Activated naive CD4-positive, alpha-beta T cell treated with anti-CD3 and anti-CD28 coated beads, Interleukin-2, amount 50 U/mL, for 72 hours (primary cell): Measurements from ENCODE around the gene GNB2. TPM values are rescaled to one million over a fixed set of nuclear protein-coding genes. Genes with fewer than 3 reads are reported as not detected.

ENCODE experiments used
- ATAC-seq, 2 donors: fragments of 150-1000 bp; cut with Tn5 transposase; 2 replicates each; pipeline ENCODE4 v1.10.0; 2021; ENCODE audit warnings: mild to moderate bottlenecking in 2 of 2, moderate library complexity in 2 of 2
- DNase-seq, 2 donors: peaks; one replicate each; pipeline ENCODE4 v3.0.0; 2021 to 2022; ENCODE audit warnings: low spot score in 2 of 2
- H3K27ac Mint-ChIP-seq, 2 donors: one replicate each; pipeline ENCODE4 v1.8.0; 2022; ENCODE audit warnings: mild to moderate bottlenecking in 2 of 2, mixed read lengths in 2 of 2
- H3K36me3 Mint-ChIP-seq, 2 donors: one replicate each; pipeline ENCODE4 v1.8.0; 2022; ENCODE audit warnings: mixed read lengths in 2 of 2
- H3K9me3 Mint-ChIP-seq, 2 donors: one replicate each; pipeline ENCODE4 v1.8.0; 2022; ENCODE audit warnings: mixed read lengths in 2 of 2
- total RNA-seq, 2 donors: library from RNA; stranded (reverse); gene quantifications; one replicate each; pipeline ENCODE4 v1.2.3, GENCODE V29; 2022

Gene GNB2
- total RNA-seq, 2 donors from 2014 or later: 213 to 239 TPM

DNA sequence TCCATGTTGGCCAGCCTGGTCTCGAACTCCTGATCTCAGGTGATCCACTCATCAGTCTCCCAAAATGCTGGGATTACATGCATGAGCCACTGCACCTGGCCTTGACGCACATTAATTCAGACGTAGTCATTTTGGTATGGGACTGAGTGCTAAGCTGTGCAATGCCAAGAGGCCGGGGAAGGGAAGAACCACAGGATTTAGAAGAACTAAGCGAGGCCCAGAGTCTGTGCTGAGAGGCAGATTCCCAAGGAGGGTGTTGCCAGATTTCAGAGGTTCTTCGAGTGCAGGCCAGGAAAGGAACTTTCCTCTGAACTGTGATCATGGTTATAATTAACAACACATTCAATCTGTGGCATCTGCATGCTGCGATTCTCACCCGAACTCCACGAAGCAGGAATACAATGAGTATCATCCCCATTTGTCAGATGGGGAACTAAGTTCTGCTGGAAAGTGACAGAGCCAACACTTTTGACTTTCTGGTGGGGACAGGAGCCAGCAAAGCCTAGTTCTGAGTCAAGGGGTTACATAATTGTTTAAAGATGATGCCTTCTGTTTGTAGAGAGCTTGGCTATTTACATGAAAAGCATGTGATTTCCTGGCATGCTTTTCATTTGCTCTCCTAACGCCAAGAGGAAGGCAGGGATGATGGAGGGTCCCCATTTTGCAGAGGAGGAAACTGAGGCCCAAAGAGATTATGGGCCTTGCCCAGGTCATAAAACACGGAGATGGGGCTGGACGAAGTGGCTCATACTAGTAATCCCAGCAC is 53.6 kb downstream of the GNB2 start:
- DNase-seq (peak in 1 of 2 donors; percentile 1), ATAC-seq (no peak)
- H3K27ac Mint-ChIP-seq: peak overlapping the region in 1 of 2 donors; percentile 55
- H3K36me3 Mint-ChIP-seq: no peaks in the 10 kb centered on the region
- no peaks in the 10 kb centered on the region for H3K9me3 Mint-ChIP-seq

DNA sequence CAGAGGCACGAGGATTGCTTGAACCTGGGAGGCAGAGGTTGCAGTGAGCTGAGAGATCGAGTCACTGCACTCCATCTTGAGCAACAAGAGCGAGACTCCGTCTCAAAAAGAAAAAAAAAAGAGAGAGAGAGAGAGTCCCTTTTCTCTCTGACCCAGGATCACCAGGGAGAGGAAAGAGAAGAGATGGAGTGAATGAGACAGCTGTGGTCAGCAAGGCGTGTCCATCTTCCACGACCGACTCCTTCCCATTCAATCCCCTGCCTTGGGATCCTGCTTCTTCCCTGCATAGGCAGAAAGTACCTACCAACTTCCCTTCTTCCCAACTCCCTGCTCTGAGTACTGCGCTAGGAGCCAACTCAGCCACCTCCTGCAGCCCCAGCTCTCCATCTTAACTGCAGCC is 54.7 kb downstream of the GNB2 start:
- DNase-seq (peak in 1 of 2 donors; percentile 0), ATAC-seq (no peak)
- no peaks in the 10 kb centered on the region for H3K36me3 Mint-ChIP-seq
- no peak overlapping the region for H3K27ac Mint-ChIP-seq
- no peaks in the 10 kb centered on the region for H3K9me3 Mint-ChIP-seq

Other genes starting within 250 kb of the GNB2 start
- gene ZCWPW1, start 245.0 kb upstream of the GNB2 start, total RNA-seq: 1 to 10 TPM; 3.4 to 5.6 TPM
- 10 to 100 TPM; 53.0 to 83.5 TPM for gene MEPCE, start 243.9 kb upstream of the GNB2 start, total RNA-seq
- 10 to 100 TPM; 38.7 to 52.5 TPM for gene PPP1R35, start 237.2 kb upstream of the GNB2 start, total RNA-seq
- 1 to 10 TPM; 7.7 to 9.9 TPM for gene SPACDR, start 209.5 kb upstream of the GNB2 start, total RNA-seq
- 10 to 100 TPM; 96.2 to 99.9 TPM for gene TSC22D4, start 194.5 kb upstream of the GNB2 start, total RNA-seq
- 1 to 10 TPM in 1 of 2 donors, under 1 TPM in 1; 0.89 to 1.0 TPM for gene NYAP1, start 189.8 kb upstream of the GNB2 start, total RNA-seq
- gene AGFG2, start 134.5 kb upstream of the GNB2 start, total RNA-seq: 10 to 100 TPM; 47.3 to 59.9 TPM
- 10 to 100 TPM; 10.6 to 26.0 TPM for gene SAP25, start 99.8 kb upstream of the GNB2 start, total RNA-seq
- gene LRCH4, start 87.6 kb upstream of the GNB2 start, total RNA-seq: 100 to 1,000 TPM in 1 of 2 donors, 10 to 100 TPM in 1; 76.2 to 178 TPM
- gene FBXO24, start 87.4 kb upstream of the GNB2 start, total RNA-seq: 1 to 10 TPM; 1.9 to 4.0 TPM
- gene PCOLCE, start 71.4 kb upstream of the GNB2 start, total RNA-seq: 10 to 100 TPM; 14.8 to 19.6 TPM
- gene MOSPD3, start 61.2 kb upstream of the GNB2 start, total RNA-seq: 10 to 100 TPM; 20.7 to 28.0 TPM
- gene TFR2, start 32.2 kb upstream of the GNB2 start, total RNA-seq: 10 to 100 TPM; 13.1 to 19.1 TPM
- not detected for gene ACTL6B, start 17.3 kb upstream of the GNB2 start, total RNA-seq
- gene GIGYF1, start 20.5 kb downstream of the GNB2 start, total RNA-seq: 10 to 100 TPM; 47.2 to 58.4 TPM
- gene POP7, start 32.4 kb downstream of the GNB2 start, total RNA-seq: 10 to 100 TPM; 37.3 to 47.5 TPM
- not detected for gene EPO, start 46.7 kb downstream of the GNB2 start, total RNA-seq
- gene ZAN, start 59.9 kb downstream of the GNB2 start, total RNA-seq: not detected
- gene EPHB4, start 153.8 kb downstream of the GNB2 start, total RNA-seq: 10 to 100 TPM in 1 of 2 donors, 1 to 10 TPM in 1; 3.7 to 11.1 TPM
- gene SLC12A9, start 179.0 kb downstream of the GNB2 start, total RNA-seq: 10 to 100 TPM; 16.7 to 27.7 TPM
- 10 to 100 TPM; 34.4 to 39.2 TPM for gene TRIP6, start 193.6 kb downstream of the GNB2 start, total RNA-seq
- gene SRRT, start 201.4 kb downstream of the GNB2 start, total RNA-seq: 100 to 1,000 TPM; 205 to 242 TPM
- 1 to 10 TPM in 1 of 2 donors, under 1 TPM in 1; 0.77 to 2.4 TPM for gene UFSP1, start 216.0 kb downstream of the GNB2 start, total RNA-seq
- under 1 TPM in 1 of 2 donors, not detected in 1; 0.12 TPM for gene ACHE, start 222.1 kb downstream of the GNB2 start, total RNA-seq